ENCODE measurements around the gene NT5DC1. TPM values are rescaled to one million over a fixed set of nuclear protein-coding genes. Genes with fewer than 3 reads are reported as not detected.

NT5DC1 gene
- total RNA-seq, 2 experiments from 2014 or later, result 20.5 to 58.8 TPM

GRCh38 chr6:116208056-116208785 lies 107.6 kb downstream of the NT5DC1 start:
- H3K9me3 ChIP-seq (ENCODE audit: low read length), result no peaks in the 10 kb centered on the region

DNA sequence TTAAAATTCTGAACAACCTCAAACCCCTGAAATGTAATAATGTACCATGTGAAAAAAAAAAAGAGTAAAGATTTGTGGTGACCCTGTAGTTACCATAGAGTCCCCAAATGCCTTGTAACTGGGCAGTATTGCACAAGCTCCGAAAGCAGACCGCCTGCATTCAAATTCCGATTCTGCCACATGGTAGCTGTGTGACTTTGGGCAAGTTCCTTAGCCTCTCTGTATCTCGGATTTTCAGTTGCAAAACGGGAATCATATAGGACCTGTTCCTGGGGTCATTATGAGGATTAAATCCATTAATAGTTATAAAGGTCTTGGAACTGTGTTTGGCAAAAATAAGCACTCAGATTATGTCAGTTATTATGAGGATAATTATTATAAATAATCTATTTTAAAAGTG lies 109.7 kb downstream of the NT5DC1 start:
- no peaks in the 10 kb centered on the region for H3K36me3 ChIP-seq (ENCODE audit: insufficient read depth, low read length)
- no peak overlapping the region for H3K27ac ChIP-seq (ENCODE audit: low read depth, low read length, poor library complexity, severe bottlenecking)
- H3K79me2 ChIP-seq (ENCODE audit: insufficient read depth, low read depth, low read length), result no peaks in the 10 kb centered on the region
- no peaks in the 10 kb centered on the region for H3K4me1 ChIP-seq (ENCODE audit: insufficient read depth, low read length, poor library complexity, severe bottlenecking)
- no peak overlapping the region for H3K4me2 ChIP-seq (ENCODE audit: low read length)
- no peak overlapping the region for H3K4me3 ChIP-seq (ENCODE audit: low read depth, low read length, poor library complexity, severe bottlenecking)
- H3K9me3 ChIP-seq (ENCODE audit: low read length), result no peaks in the 10 kb centered on the region
- H3K9me2 ChIP-seq (ENCODE audit: insufficient read depth, low read length), result no peaks in the 10 kb centered on the region
- intact Hi-C loops (cut with micrococcal nuclease; ENCODE audit: unreplicated experiment), result no loop called here
- no peaks in the 10 kb centered on the region for H4K20me1 ChIP-seq (ENCODE audit: insufficient read depth, low read length)
- CTCF ChIA-PET (ENCODE audit: unreplicated experiment), result no interaction called here
- no peak overlapping the region for H2AFZ ChIP-seq (ENCODE audit: low read length)
- no peak for DNase-seq (ENCODE audit: low spot score)
- POLR2A ChIA-PET, result interaction anchor here (0.9 kb wide), 1 partner anchor 10 kb away, joined by 3 read pairs; no protein-coding TSS in a partner anchor
- no TSS peak for BruUV-seq (replicated peaks)
- TF ChIP-seq EZH2phosphoT487 (IDR thresholded peaks at IDR 0.05; ENCODE audit: borderline replicate concordance, low read depth, low read length), result no peak
- TF ChIP-seq, protein P1, sequence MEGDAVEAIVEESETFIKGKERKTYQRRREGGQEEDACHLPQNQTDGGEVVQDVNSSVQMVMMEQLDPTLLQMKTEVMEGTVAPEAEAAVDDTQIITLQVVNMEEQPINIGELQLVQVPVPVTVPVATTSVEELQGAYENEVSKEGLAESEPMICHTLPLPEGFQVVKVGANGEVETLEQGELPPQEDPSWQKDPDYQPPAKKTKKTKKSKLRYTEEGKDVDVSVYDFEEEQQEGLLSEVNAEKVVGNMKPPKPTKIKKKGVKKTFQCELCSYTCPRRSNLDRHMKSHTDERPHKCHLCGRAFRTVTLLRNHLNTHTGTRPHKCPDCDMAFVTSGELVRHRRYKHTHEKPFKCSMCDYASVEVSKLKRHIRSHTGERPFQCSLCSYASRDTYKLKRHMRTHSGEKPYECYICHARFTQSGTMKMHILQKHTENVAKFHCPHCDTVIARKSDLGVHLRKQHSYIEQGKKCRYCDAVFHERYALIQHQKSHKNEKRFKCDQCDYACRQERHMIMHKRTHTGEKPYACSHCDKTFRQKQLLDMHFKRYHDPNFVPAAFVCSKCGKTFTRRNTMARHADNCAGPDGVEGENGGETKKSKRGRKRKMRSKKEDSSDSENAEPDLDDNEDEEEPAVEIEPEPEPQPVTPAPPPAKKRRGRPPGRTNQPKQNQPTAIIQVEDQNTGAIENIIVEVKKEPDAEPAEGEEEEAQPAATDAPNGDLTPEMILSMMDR (conservative IDR thresholded peaks at IDR 0.05; ENCODE audit: low read length), result no peak

More at GRCh38 chr6:116208056-116208785, 107.6 kb downstream of the NT5DC1 start:
- no peak overlapping the region for H2AFZ ChIP-seq (ENCODE audit: low read length)
- no TSS peak for BruUV-seq (replicated peaks)
- intact Hi-C loops (cut with micrococcal nuclease; ENCODE audit: unreplicated experiment), result no loop called here
- POLR2A ChIA-PET, result interaction anchor here (0.6 to 1.1 kb wide), 3 partner anchors 10 to 227 kb away, joined by 3 to 5 read pairs (median 4); no protein-coding TSS in a partner anchor
- CTCF ChIA-PET (ENCODE audit: unreplicated experiment), result no interaction called here
- TF ChIP-seq EZH2phosphoT487 (IDR thresholded peaks at IDR 0.05; ENCODE audit: borderline replicate concordance, low read depth, low read length), result no peak
- TF ChIP-seq, protein P1 (conservative IDR thresholded peaks at IDR 0.05; ENCODE audit: low read length), result no peak
- no peak overlapping the region for H3K4me2 ChIP-seq (ENCODE audit: low read length)
- no peaks in the 10 kb centered on the region for H3K36me3 ChIP-seq (ENCODE audit: insufficient read depth, low read length)
- H3K27ac ChIP-seq (ENCODE audit: low read depth, low read length, poor library complexity, severe bottlenecking), result no peak overlapping the region
- no peaks in the 10 kb centered on the region for H3K9me2 ChIP-seq (ENCODE audit: insufficient read depth, low read length)
- no peak for DNase-seq (ENCODE audit: low spot score)
- no peaks in the 10 kb centered on the region for H3K4me1 ChIP-seq (ENCODE audit: insufficient read depth, low read length, poor library complexity, severe bottlenecking)
- H4K20me1 ChIP-seq (ENCODE audit: insufficient read depth, low read length), result no peaks in the 10 kb centered on the region
- H3K79me2 ChIP-seq (ENCODE audit: insufficient read depth, low read depth, low read length), result no peaks in the 10 kb centered on the region
- H3K4me3 ChIP-seq (ENCODE audit: low read depth, low read length, poor library complexity, severe bottlenecking), result no peak overlapping the region

- H3K79me2 ChIP-seq (ENCODE audit: insufficient read depth, low read depth, low read length), result no peaks in the 10 kb centered on the region
- ChIA-PET CTCF (ENCODE audit: unreplicated experiment) (no interaction called here), POLR2A (interaction anchor here (0.9 kb wide), 1 partner anchor 9 kb away, joined by 3 read pairs; no protein-coding TSS in a partner anchor)
- H2AFZ ChIP-seq (ENCODE audit: low read length), result no peak overlapping the region
- no peaks in the 10 kb centered on the region for H3K36me3 ChIP-seq (ENCODE audit: insufficient read depth, low read length)
- H3K4me1 ChIP-seq (ENCODE audit: insufficient read depth, low read length, poor library complexity, severe bottlenecking), result no peaks in the 10 kb centered on the region
- no peaks in the 10 kb centered on the region for H4K20me1 ChIP-seq (ENCODE audit: insufficient read depth, low read length)
- intact Hi-C loops (cut with micrococcal nuclease; ENCODE audit: unreplicated experiment), result no loop called here
- H3K27ac ChIP-seq (ENCODE audit: low read depth, low read length, poor library complexity, severe bottlenecking), result no peak overlapping the region
- no TSS peak for BruUV-seq (replicated peaks)
- no peak overlapping the region for H3K4me3 ChIP-seq (ENCODE audit: low read depth, low read length, poor library complexity, severe bottlenecking)
- TF ChIP-seq, protein P1 (conservative IDR thresholded peaks at IDR 0.05; ENCODE audit: low read length), result no peak
- TF ChIP-seq EZH2phosphoT487 (IDR thresholded peaks at IDR 0.05; ENCODE audit: borderline replicate concordance, low read depth, low read length), result no peak
- no peak overlapping the region for H3K4me2 ChIP-seq (ENCODE audit: low read length)
- H3K9me3 ChIP-seq (ENCODE audit: low read length), result no peaks in the 10 kb centered on the region
- DNase-seq (ENCODE audit: low spot score), result no peak
- no peaks in the 10 kb centered on the region for H3K9me2 ChIP-seq (ENCODE audit: insufficient read depth, low read length)
Observed at GRCh38 chr6:116210750-116211425, 110.2 kb downstream of the NT5DC1 start.
